Activated naive CD4-positive, alpha-beta T cell treated with anti-CD3 and anti-CD28 coated beads for 36 hours (primary cell): ENCODE results near the gene TNFAIP8L3. TPM values are rescaled to one million over a fixed set of nuclear protein-coding genes. Genes with fewer than 3 reads are reported as not detected.

Source experiments
- CTCF ChIA-PET: fragments of 350-600 bp; sonication (Branson Sonifier 250); formaldehyde crosslinking; loops from one replicate; lab custom pipeline; 2021; ENCODE audit warnings: antibody characterized with exemption; lab: Charles Lee
- DNase-seq: peaks from one replicate; pipeline ENCODE4 v3.0.0-alpha.2; 2020
- H3K27ac Mint-ChIP-seq: one replicate; pipeline ENCODE4 v1.8.0; 2021; ENCODE audit warnings: mild to moderate bottlenecking, mixed read lengths
- H3K27me3 Mint-ChIP-seq: one replicate; pipeline ENCODE4 v1.8.0; 2021; ENCODE audit warnings: low read depth, mixed read lengths
- H3K36me3 Mint-ChIP-seq: one replicate; pipeline ENCODE4 v1.8.0; 2021; ENCODE audit warnings: low read depth, mixed read lengths
- H3K4me1 Mint-ChIP-seq: one replicate; pipeline ENCODE4 v1.8.0; 2021; ENCODE audit warnings: low read depth, mixed read lengths
- H3K4me3 Mint-ChIP-seq: one replicate; pipeline ENCODE4 v1.8.0; 2021; ENCODE audit warnings: mild to moderate bottlenecking, moderate library complexity, mixed read lengths
- H3K9me3 Mint-ChIP-seq: one replicate; pipeline ENCODE4 v1.8.0; 2021; ENCODE audit warnings: mixed read lengths
- intact Hi-C: fragments of 100-400 bp; cut with micrococcal nuclease; formaldehyde crosslinking; loops from one replicate; pipeline ENCODE4 v1.15.1; 2023
- total RNA-seq, 2 experiments: library from RNA; stranded (reverse); gene quantifications; one replicate each; pipeline ENCODE4 v1.2.3, GENCODE V29; 2021

Gene TNFAIP8L3
- total RNA-seq, 2 experiments from 2014 or later, result not detected

- no peak overlapping the region for H3K27ac Mint-ChIP-seq
- intact Hi-C loops, result no loop called here
- no peaks in the 10 kb centered on the region for H3K9me3 Mint-ChIP-seq
- no peaks in the 10 kb centered on the region for H3K36me3 Mint-ChIP-seq
- CTCF ChIA-PET, result interaction anchor here (0.7 to 1.4 kb wide), 2 partner anchors 15 to 22 kb away, joined by 3 read pairs; no protein-coding TSS in a partner anchor
- no peaks in the 10 kb centered on the region for H3K4me1 Mint-ChIP-seq
- peaks cover 3% of the 10 kb centered on the region for H3K27me3 Mint-ChIP-seq
- no peak overlapping the region for H3K4me3 Mint-ChIP-seq
- DNase-seq, result no peak
Measured at GRCh38 chr15:51111061-51111460, 16.4 kb upstream of the TNFAIP8L3 start.

DNA sequence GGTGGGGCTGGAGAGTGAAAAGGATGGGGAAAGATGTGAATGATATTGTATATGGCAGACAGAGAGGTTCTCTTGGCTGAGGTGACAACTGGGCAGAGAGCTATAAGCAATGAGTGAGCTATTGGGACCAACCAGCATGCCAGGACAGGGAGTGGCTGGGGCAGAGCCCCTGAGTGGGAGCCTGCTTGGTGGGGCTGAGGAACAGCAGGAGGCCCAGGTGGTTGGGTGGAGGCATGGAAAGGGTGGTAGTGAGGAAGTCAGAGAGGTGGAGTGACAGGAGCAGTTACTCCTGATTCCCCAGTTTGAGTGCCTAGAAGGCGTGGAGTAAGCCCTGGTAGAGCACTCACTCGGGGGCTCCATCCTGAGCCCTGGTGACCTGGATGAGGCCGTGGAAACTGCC, 15.5 kb upstream of the TNFAIP8L3 start:
- intact Hi-C loops, result no loop called here
- Mint-ChIP-seq H3K27me3 (peaks cover 3% of the 10 kb centered on the region), H3K9me3 (no peaks in the 10 kb centered on the region), H3K36me3 (no peaks in the 10 kb centered on the region), H3K4me3 (no peak overlapping the region), H3K4me1 (no peaks in the 10 kb centered on the region), H3K27ac (no peak overlapping the region)
- DNase-seq, result no peak
- CTCF ChIA-PET, result interaction anchor here (0.6 kb wide), 1 partner anchor 84 kb away, joined by 3 read pairs; no protein-coding TSS in a partner anchor

- CTCF ChIA-PET, result no interaction called here
- H3K27ac Mint-ChIP-seq, result no peak overlapping the region
- H3K4me1 Mint-ChIP-seq, result no peaks in the 10 kb centered on the region
- intact Hi-C loops, result no loop called here
- no peak for DNase-seq
- H3K9me3 Mint-ChIP-seq, result no peaks in the 10 kb centered on the region
- H3K4me3 Mint-ChIP-seq, result no peak overlapping the region
- H3K27me3 Mint-ChIP-seq, result peaks cover 11% of the 10 kb centered on the region
- no peaks in the 10 kb centered on the region for H3K36me3 Mint-ChIP-seq
Measured at GRCh38 chr15:51108933-51109550, 14.3 kb upstream of the TNFAIP8L3 start.

DNA sequence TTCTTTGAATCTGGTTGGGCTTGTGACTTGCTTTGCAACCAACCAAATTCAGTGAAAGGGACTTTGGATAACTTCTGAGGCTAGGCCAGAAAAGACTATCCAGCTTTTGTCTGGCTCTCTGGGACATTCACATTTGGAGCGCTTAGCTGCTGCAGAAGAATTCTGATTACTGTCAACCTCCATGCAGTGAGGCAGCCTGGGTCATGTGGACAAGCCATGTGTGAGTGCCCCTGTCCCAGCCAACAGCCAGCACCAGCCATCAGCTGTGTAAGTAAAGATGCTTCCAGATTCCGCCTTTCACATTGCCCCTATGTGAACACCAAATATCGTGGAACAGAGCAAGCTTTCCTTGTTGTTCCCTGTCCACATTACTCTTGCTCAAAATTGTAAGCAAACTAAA, 12.9 kb upstream of the TNFAIP8L3 start:
- no peaks in the 10 kb centered on the region for H3K4me1 Mint-ChIP-seq
- H3K27me3 Mint-ChIP-seq, result peaks cover 20% of the 10 kb centered on the region
- intact Hi-C loops, result no loop called here
- CTCF ChIA-PET, result no interaction called here
- no peaks in the 10 kb centered on the region for H3K36me3 Mint-ChIP-seq
- DNase-seq, result no peak
- no peak overlapping the region for H3K27ac Mint-ChIP-seq
- no peak overlapping the region for H3K4me3 Mint-ChIP-seq
- H3K9me3 Mint-ChIP-seq, result no peaks in the 10 kb centered on the region

- Mint-ChIP-seq H3K9me3 (no peaks in the 10 kb centered on the region), H3K27ac (no peak overlapping the region), H3K4me3 (no peak overlapping the region), H3K27me3 (peaks cover 25% of the 10 kb centered on the region), H3K4me1 (no peaks in the 10 kb centered on the region), H3K36me3 (no peaks in the 10 kb centered on the region)
- no peak for DNase-seq
- CTCF ChIA-PET, result interaction anchor here (0.7 kb wide), 1 partner anchor 584 kb away, joined by 3 read pairs; no protein-coding TSS in a partner anchor
- intact Hi-C loops, result no loop called here
Measured at GRCh38 chr15:51106481-51106880, 11.8 kb upstream of the TNFAIP8L3 start.

- intact Hi-C loops, result no loop called here
- no peak for DNase-seq
- Mint-ChIP-seq H3K27me3 (peaks cover 29% of the 10 kb centered on the region), H3K4me1 (no peaks in the 10 kb centered on the region), H3K36me3 (no peaks in the 10 kb centered on the region), H3K9me3 (no peaks in the 10 kb centered on the region), H3K27ac (no peak overlapping the region), H3K4me3 (no peak overlapping the region)
- CTCF ChIA-PET, result no interaction called here
Measured at GRCh38 chr15:51105430-51106016, 10.8 kb upstream of the TNFAIP8L3 start.

GRCh38 chr15:51104512-51104911, 9.8 kb upstream of the TNFAIP8L3 start:
- H3K27ac Mint-ChIP-seq, result no peak overlapping the region
- no peak overlapping the region for H3K4me3 Mint-ChIP-seq
- H3K36me3 Mint-ChIP-seq, result no peaks in the 10 kb centered on the region
- peaks cover 25% of the 10 kb centered on the region for H3K27me3 Mint-ChIP-seq
- CTCF ChIA-PET, result interaction anchor here (0.7 kb wide), 1 partner anchor 67 kb away, joined by 3 read pairs; no protein-coding TSS in a partner anchor
- intact Hi-C loops, result no loop called here
- H3K4me1 Mint-ChIP-seq, result no peaks in the 10 kb centered on the region
- no peaks in the 10 kb centered on the region for H3K9me3 Mint-ChIP-seq
- no peak for DNase-seq

DNA sequence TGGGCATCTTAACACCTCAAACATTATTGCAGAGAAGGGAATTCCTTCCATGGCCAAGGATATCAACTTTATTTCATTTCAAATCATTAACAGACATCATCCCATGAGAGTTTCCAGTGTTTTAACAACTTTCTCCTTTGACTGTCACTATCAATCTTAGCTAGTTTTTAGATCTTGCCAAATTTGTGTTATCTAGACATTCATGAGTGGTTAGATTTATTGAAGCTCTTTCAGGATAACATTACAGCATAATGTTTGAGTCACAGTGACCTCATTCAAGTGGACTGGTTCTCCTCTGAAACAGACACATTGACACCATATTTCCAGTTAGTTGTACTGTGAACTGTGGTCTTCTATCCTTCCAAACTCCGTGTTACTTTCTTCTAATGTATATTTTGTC, 8.6 kb upstream of the TNFAIP8L3 start:
- DNase-seq, result no peak
- no peaks in the 10 kb centered on the region for H3K9me3 Mint-ChIP-seq
- no peak overlapping the region for H3K4me3 Mint-ChIP-seq
- no peaks in the 10 kb centered on the region for H3K36me3 Mint-ChIP-seq
- intact Hi-C loops, result no loop called here
- CTCF ChIA-PET, result no interaction called here
- H3K4me1 Mint-ChIP-seq, result no peaks in the 10 kb centered on the region
- H3K27me3 Mint-ChIP-seq, result peaks cover 33% of the 10 kb centered on the region
- H3K27ac Mint-ChIP-seq, result no peak overlapping the region

GRCh38 chr15:51100785-51101489, 6.2 kb upstream of the TNFAIP8L3 start:
- no peak overlapping the region for H3K27ac Mint-ChIP-seq
- CTCF ChIA-PET, result interaction anchor here (0.6 kb wide), 1 partner anchor 1630 kb away, joined by 3 read pairs; no protein-coding TSS in a partner anchor
- DNase-seq, result no peak
- H3K36me3 Mint-ChIP-seq, result no peaks in the 10 kb centered on the region
- H3K9me3 Mint-ChIP-seq, result no peaks in the 10 kb centered on the region
- no peak overlapping the region for H3K4me3 Mint-ChIP-seq
- intact Hi-C loops, result no loop called here
- H3K27me3 Mint-ChIP-seq, result peaks cover 48% of the 10 kb centered on the region
- H3K4me1 Mint-ChIP-seq, result no peaks in the 10 kb centered on the region

DNA sequence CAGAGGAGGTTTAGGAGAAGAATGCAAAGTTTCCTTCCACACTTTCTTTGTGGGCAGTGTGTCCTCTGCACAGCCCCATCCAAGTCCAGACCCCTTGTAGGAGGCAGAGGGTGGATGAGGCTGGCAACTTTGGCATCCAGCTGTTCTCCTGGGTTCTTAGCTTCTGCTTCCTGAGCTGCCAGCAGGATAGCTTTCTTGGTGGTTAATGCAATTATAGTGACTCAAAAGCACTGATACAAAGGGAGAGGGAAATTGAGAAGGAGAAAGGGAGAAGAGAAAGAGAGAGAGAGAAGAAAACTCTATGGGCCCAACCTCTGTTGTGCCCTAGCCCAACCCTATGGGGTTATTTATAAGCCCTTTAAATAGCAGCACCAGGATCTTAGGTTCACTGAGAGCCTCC, 4.5 kb upstream of the TNFAIP8L3 start:
- peaks cover 53% of the 10 kb centered on the region for H3K27me3 Mint-ChIP-seq
- no peak overlapping the region for H3K27ac Mint-ChIP-seq
- H3K9me3 Mint-ChIP-seq, result no peaks in the 10 kb centered on the region
- DNase-seq, result no peak
- intact Hi-C loops, result no loop called here
- CTCF ChIA-PET, result interaction anchor here (1.5 kb wide), 1 partner anchor 10 kb away, joined by 3 read pairs; no protein-coding TSS in a partner anchor
- no peaks in the 10 kb centered on the region for H3K4me1 Mint-ChIP-seq
- no peaks in the 10 kb centered on the region for H3K36me3 Mint-ChIP-seq
- H3K4me3 Mint-ChIP-seq, result no peak overlapping the region

DNA sequence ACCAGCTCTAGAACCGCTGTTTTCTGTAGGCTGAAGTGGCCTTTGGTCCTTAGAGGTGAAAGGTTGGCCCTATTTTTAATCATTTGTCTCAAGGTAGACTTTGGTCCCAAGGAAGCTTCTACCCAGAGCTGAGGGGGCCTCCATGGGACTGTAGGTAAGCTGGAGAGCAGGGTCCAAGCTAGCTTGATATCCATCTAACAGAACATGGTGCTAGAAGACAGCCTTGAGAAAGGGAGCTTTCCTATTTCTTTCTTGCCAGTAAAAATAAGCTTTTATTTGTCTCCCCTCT, 3.6 kb upstream of the TNFAIP8L3 start:
- Mint-ChIP-seq H3K4me1 (peaks cover 4% of the 10 kb centered on the region), H3K36me3 (no peaks in the 10 kb centered on the region), H3K27ac (no peak overlapping the region), H3K27me3 (peaks cover 54% of the 10 kb centered on the region), H3K4me3 (no peak overlapping the region), H3K9me3 (no peaks in the 10 kb centered on the region)
- intact Hi-C loops, result no loop called here
- CTCF ChIA-PET, result interaction anchor here (1.5 kb wide), 1 partner anchor 9 kb away, joined by 3 read pairs; no protein-coding TSS in a partner anchor
- DNase-seq, result no peak

- no peak for DNase-seq
- Mint-ChIP-seq H3K9me3 (no peaks in the 10 kb centered on the region), H3K27me3 (peaks cover 57% of the 10 kb centered on the region), H3K27ac (no peak overlapping the region), H3K36me3 (no peaks in the 10 kb centered on the region), H3K4me3 (no peak overlapping the region), H3K4me1 (peaks cover 4% of the 10 kb centered on the region)
- intact Hi-C loops, result no loop called here
- CTCF ChIA-PET, result interaction anchor here (1.5 kb wide), 1 partner anchor 8 kb away, joined by 3 read pairs; no protein-coding TSS in a partner anchor
Measured at GRCh38 chr15:51097553-51098330, 3.0 kb upstream of the TNFAIP8L3 start.
